Activated naive CD4-positive, alpha-beta T cell treated with anti-CD3 and anti-CD28 coated beads for 36 hours (primary cell): Measurements from ENCODE around the gene DAP. TPM values are rescaled to one million over a fixed set of nuclear protein-coding genes. Genes with fewer than 3 reads are reported as not detected.

Source experiments
- CTCF ChIA-PET: fragments of 350-600 bp; sonication (Branson Sonifier 250); formaldehyde crosslinking; loops from one replicate; lab custom pipeline; 2021; ENCODE audit warnings: antibody characterized with exemption; lab: Charles Lee
- DNase-seq: peaks from one replicate; pipeline ENCODE4 v3.0.0-alpha.2; 2020
- H3K27ac Mint-ChIP-seq: one replicate; pipeline ENCODE4 v1.8.0; 2021; ENCODE audit warnings: mild to moderate bottlenecking, mixed read lengths
- H3K27me3 Mint-ChIP-seq: one replicate; pipeline ENCODE4 v1.8.0; 2021; ENCODE audit warnings: low read depth, mixed read lengths
- H3K36me3 Mint-ChIP-seq: one replicate; pipeline ENCODE4 v1.8.0; 2021; ENCODE audit warnings: low read depth, mixed read lengths
- H3K4me1 Mint-ChIP-seq: one replicate; pipeline ENCODE4 v1.8.0; 2021; ENCODE audit warnings: low read depth, mixed read lengths
- H3K4me3 Mint-ChIP-seq: one replicate; pipeline ENCODE4 v1.8.0; 2021; ENCODE audit warnings: mild to moderate bottlenecking, moderate library complexity, mixed read lengths
- H3K9me3 Mint-ChIP-seq: one replicate; pipeline ENCODE4 v1.8.0; 2021; ENCODE audit warnings: mixed read lengths
- intact Hi-C: fragments of 100-400 bp; cut with micrococcal nuclease; formaldehyde crosslinking; loops from one replicate; pipeline ENCODE4 v1.15.1; 2023
- total RNA-seq, 2 experiments: library from RNA; stranded (reverse); gene quantifications; one replicate each; pipeline ENCODE4 v1.2.3, GENCODE V29; 2021

Gene DAP
- total RNA-seq, 2 experiments from 2014 or later: 29.5 to 29.7 TPM

DNA sequence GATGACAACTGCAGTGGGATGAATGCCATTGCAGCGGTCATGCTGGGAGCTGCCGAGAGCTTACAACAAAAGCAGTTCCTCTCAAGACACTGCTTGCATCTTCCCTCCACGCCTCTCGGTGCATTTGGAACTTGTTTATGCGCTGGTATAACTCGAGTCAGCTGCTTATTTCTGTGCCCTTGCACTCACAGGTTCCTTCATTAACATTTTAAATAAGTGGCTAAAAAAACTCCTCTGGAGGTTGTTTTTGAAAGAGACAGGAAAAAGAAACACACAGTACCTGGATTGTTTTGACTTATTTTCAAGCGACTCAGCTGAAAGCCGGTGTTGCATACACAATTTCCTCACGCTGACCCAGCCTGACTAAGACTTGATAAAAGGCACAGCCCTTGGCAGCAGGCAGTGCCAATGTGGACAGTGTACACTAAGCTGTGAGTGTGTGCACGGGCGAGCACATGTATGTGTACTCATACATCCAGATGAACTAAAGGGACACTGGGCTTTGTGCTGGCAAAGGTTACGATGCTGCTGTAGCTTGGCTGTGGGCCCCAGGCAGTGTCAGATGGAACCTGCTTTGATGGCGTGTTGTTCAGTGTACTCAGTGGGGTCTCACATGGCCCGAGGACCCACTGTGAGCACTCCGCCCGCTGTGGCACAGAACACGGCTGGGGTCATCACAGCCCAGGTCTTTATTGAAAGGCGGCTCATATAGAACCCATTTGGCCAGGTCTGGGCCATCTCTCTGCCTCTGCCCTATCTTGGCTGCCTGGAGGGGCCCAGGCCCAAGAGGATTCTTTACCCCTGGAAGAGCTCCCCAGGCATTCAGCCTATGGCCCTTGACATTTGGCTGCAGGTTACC, 104.8 kb downstream of the DAP start:
- Mint-ChIP-seq H3K4me1 (no peaks in the 10 kb centered on the region), H3K27ac (no peak overlapping the region), H3K4me3 (no peak overlapping the region), H3K36me3 (no peaks in the 10 kb centered on the region), H3K9me3 (no peaks in the 10 kb centered on the region), H3K27me3 (no peaks in the 10 kb centered on the region)
- no peak for DNase-seq
- CTCF ChIA-PET: no interaction called here
- intact Hi-C loops: no loop called here

DNA sequence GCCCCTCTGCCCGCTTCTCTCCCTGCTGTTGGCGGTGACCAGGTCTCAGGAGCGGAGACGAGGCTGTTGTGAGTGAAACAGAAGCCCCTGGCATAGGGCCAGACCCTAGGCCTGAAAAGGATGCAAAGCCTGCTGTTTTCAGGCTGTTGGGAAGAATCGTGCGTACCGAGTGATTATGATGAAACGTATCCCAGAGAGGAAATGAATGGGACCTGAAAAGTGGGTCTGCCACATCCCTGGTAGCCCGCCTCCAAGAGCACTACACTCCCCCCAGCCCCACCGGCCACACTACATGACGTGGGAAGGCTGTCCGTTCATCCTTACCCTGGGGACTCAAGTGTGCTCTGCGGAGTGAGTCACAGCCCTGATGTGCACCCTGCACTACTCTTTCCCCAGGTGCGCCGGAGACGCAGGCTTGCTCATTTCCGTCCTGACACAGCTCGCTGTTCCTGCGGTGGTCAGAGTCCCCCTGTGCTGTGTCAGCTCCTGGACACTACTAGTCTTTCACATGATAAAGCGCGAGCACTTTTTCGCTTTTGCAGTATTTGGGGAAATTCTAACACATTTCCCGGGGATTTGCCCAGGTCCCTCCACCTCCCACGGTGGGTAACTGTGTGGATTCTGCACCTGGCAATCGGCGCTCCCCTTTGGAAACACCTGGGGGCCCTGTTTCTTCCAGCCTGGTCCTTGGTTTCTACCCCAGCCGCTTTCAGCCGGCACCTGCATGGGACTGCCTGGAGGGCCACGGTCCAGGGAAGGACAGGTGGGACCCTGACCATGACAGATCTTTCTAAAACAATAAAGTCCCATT, 105.7 kb downstream of the DAP start:
- no peaks in the 10 kb centered on the region for H3K27me3 Mint-ChIP-seq
- H3K36me3 Mint-ChIP-seq: no peaks in the 10 kb centered on the region
- H3K9me3 Mint-ChIP-seq: no peaks in the 10 kb centered on the region
- intact Hi-C loops: no loop called here
- no peak for DNase-seq
- no peak overlapping the region for H3K4me3 Mint-ChIP-seq
- no peaks in the 10 kb centered on the region for H3K4me1 Mint-ChIP-seq
- CTCF ChIA-PET: no interaction called here
- no peak overlapping the region for H3K27ac Mint-ChIP-seq

DNA sequence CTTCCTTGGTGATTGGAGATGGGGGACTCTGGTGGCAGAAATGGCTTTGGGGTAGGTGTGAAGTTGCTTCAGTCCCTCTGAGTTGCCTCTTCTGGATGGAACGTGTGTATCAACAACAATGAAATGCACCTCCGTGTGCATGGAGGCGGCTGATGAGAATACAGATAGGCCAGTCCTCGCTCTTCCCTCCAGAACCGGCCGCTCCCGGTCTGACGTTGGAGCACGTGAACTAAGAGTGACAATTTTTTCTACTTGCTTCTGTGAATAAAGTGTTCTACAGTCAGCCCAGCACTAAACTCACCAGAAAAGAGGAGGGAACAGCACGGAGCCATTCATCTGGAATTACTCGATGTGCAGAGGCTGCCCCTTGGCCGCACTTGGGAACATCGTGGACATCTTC, 106.5 kb downstream of the DAP start:
- Mint-ChIP-seq H3K27ac (no peak overlapping the region), H3K27me3 (no peaks in the 10 kb centered on the region), H3K4me1 (no peaks in the 10 kb centered on the region), H3K4me3 (no peak overlapping the region), H3K9me3 (no peaks in the 10 kb centered on the region), H3K36me3 (no peaks in the 10 kb centered on the region)
- intact Hi-C loops: no loop called here
- no peak for DNase-seq
- CTCF ChIA-PET: no interaction called here

DNA sequence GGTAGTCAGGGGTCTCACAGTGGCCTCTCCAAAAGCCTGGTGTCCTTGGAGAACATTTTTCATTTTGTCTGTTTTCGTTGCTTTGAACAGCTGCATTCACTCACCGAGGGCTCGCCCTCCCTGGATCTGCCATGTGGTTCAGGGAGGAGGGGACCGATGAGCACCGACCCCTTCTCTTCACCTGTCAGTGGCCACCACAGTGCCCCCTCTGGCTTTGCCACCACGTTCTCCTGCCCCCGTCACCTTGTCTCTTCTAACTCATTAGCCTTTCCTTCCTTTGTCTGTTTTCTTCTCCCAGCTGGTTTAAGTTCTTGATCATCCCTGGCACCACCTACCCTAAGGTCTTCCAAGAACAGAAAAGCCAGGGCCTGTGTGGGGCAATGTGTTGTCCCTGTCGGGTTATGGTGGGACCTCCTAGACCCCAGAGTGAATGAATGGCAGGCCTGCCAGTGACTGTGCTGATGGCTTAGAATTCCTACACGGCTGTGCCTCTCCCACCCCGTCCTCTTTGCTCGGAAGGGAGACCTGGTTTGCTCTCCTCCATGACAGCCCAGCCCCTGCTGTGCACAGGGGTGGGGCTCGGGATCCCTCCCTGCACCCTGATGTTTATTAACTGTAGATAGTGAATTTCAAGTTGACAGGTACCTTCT, 107.2 kb downstream of the DAP start:
- Mint-ChIP-seq H3K36me3 (no peaks in the 10 kb centered on the region), H3K4me1 (no peaks in the 10 kb centered on the region), H3K9me3 (no peaks in the 10 kb centered on the region), H3K4me3 (no peak overlapping the region), H3K27ac (no peak overlapping the region), H3K27me3 (no peaks in the 10 kb centered on the region)
- no peak for DNase-seq
- intact Hi-C loops: no loop called here
- CTCF ChIA-PET: no interaction called here

DNA sequence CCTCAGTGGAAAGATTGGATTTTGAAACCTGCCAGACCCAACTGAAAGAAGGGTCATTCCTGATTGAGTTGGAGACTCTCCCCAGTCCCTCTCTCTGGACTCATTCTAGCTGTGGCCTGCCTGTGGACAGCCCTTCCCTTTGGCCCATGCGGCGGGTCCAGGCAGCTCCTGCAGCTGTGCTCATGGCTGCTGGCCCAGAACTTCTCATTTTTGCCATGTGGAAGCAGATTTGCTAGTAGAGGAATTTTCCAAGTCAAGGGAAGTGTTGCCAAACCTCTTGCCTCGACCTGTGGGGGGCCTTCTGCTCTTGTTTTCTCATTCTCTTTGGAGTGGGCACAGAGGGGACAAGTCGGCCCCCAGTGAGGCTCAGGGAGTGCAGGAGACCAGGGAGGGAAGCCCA, 108.0 kb downstream of the DAP start:
- no peak for DNase-seq
- Mint-ChIP-seq H3K27ac (no peak overlapping the region), H3K36me3 (peaks cover 1% of the 10 kb centered on the region), H3K4me1 (no peaks in the 10 kb centered on the region), H3K27me3 (no peaks in the 10 kb centered on the region), H3K9me3 (no peaks in the 10 kb centered on the region), H3K4me3 (no peak overlapping the region)
- CTCF ChIA-PET: no interaction called here
- intact Hi-C loops: no loop called here

DNA sequence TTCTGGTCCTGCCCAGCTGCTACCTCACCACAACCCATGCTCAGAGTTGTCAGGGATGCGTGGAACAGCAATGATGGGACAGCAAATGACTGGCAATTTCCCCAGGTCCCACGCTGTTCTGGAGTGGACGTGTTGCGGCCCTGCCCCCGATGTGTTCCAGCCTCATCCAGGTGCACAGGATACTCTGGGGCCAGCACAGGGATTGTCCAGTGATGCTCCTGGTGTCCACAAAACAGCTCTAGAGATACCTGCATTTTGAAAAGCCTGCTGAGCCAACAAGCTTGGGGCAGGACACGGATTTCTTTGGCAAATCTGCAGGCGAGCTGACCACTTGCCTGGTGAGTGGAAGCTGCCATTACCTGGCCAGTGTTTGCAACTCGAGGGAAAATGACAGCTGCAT, 108.4 kb downstream of the DAP start:
- CTCF ChIA-PET: no interaction called here
- Mint-ChIP-seq H3K27ac (no peak overlapping the region), H3K36me3 (peaks cover 1% of the 10 kb centered on the region), H3K4me3 (no peak overlapping the region), H3K9me3 (no peaks in the 10 kb centered on the region), H3K4me1 (no peaks in the 10 kb centered on the region), H3K27me3 (no peaks in the 10 kb centered on the region)
- intact Hi-C loops: no loop called here
- no peak for DNase-seq

DNA sequence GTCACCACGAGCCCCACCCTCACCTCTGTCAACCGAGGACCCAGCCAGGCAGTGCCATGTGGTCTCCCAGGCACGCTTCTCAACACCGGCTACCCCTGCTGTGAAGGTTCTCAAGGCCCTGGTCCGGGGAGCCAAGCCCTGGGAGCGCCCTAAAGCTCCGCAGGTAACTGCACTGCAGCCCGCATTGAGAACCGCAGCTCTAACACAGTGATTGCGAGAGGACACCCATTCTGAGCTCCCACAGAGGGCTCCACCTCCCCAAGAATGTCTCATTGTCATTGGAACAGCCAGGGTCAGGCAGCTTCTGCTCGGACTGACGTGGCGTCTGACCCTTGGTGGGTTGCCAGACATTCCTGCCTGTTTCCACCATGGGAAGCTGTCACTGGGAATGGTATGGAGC, 108.9 kb downstream of the DAP start:
- no peak for DNase-seq
- intact Hi-C loops: no loop called here
- no peak overlapping the region for H3K4me3 Mint-ChIP-seq
- CTCF ChIA-PET: no interaction called here
- H3K9me3 Mint-ChIP-seq: no peaks in the 10 kb centered on the region
- H3K27ac Mint-ChIP-seq: no peak overlapping the region
- H3K4me1 Mint-ChIP-seq: no peaks in the 10 kb centered on the region
- no peaks in the 10 kb centered on the region for H3K27me3 Mint-ChIP-seq
- H3K36me3 Mint-ChIP-seq: peaks cover 1% of the 10 kb centered on the region

DNA sequence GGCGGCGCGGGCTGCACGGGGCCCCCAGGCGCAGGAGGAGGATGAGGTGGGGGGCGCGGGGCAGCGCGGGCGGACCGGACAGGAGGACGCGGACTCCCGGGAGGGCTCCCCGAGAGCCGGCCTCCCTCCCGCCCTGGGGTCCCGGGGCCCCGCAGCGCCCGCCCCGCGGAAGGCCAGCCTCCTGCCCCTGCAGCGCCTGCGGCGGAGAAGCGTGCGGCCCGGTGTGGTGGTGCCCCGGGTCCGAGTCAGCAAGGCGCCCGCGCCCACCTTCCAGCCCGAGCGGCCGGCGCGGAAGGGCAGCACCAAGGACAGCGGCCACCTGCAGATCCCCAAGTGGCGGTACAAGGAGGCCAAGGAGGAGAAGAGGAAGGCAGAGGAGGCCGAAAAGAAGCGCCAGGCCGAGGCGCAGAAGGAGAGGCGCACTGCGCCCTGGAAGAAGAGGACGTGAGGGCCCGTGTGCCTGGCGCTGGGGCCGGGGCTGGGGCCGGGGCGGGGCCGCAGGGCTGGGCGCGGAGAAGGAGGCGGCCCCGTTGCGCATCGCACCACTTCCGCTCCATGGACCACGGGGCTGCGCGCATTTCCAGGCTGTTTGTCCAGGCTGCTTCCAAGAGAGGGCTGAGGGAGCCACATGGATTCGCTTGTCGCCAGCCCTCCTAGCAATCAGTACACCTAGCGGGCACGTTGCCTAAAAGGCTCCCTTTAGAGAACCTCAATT, 111.2 kb downstream of the DAP start:
- Mint-ChIP-seq H3K4me1 (peaks cover 6% of the 10 kb centered on the region), H3K4me3 (no peak overlapping the region), H3K9me3 (no peaks in the 10 kb centered on the region), H3K27ac (no peak overlapping the region), H3K27me3 (no peaks in the 10 kb centered on the region), H3K36me3 (peaks cover 1% of the 10 kb centered on the region)
- no peak for DNase-seq
- intact Hi-C loops: no loop called here
- CTCF ChIA-PET: no interaction called here

DNA sequence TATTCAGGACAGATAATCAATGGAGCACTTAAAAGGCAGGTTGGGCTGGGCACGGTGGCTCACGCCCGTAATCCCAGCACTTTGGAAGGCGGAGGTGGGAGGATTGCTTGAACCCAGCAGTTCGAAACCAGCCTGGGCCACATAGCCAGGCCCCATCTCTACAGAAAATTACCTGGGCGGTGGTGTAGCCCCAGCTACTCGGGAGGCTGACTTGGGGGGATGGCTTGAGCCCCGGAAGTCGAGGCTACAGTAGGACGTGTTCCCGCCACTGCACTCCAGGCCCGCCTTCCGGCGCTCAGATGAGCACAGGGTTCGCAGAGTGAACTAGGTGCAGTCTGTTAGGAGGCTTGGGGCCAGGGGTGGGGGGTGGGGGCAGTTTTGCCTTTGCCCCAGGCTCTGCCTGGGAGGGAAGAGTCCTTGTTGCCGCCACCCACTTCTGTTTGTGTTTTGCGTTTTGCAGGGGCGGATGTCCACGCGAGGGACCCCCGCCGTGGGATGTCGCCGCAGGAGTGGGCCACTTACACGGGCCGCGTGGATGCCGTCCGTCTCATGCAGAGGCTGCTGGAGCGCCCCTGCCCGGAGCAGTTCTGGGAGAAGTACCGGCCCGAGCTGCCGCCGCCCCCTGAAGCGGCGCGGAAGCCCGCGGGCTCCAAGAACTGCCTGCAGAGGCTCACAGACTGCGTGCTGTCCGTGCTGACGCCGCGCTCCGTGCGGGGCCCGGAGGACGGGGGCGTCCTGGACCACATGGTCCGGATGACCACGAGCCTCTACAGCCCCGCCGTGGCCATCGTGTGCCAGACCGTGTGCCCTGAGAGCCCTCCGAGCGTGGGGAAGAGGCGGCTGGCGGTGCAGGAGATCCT, 112.0 kb downstream of the DAP start:
- Mint-ChIP-seq H3K9me3 (no peaks in the 10 kb centered on the region), H3K4me3 (no peak overlapping the region), H3K27me3 (peaks cover 7% of the 10 kb centered on the region), H3K36me3 (peaks cover 1% of the 10 kb centered on the region), H3K27ac (no peak overlapping the region), H3K4me1 (peaks cover 12% of the 10 kb centered on the region)
- CTCF ChIA-PET: no interaction called here
- no peak for DNase-seq
- intact Hi-C loops: no loop called here

DNA sequence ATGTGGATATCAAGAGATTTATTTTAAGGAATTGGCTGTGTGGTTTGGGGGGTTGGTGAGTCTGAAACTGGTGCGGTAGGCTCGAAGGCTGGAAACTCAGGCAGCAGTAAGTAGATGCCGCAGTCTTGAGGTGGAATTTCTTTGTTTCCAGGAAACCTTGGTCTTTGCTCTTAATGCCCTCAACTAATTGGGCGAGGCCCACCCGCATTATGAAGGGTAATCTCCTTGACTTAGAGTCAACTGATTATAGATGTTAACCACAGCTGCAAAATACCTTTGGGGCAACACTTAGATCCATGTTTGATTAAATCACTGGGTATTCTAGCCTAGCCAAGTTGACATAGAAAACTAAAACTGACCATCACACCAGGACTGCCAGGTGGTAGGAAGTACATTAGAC, 113.4 kb downstream of the DAP start:
- DNase-seq: no peak
- Mint-ChIP-seq H3K27me3 (peaks cover 11% of the 10 kb centered on the region), H3K36me3 (peaks cover 1% of the 10 kb centered on the region), H3K4me3 (no peak overlapping the region), H3K4me1 (peaks cover 12% of the 10 kb centered on the region), H3K27ac (no peak overlapping the region), H3K9me3 (no peaks in the 10 kb centered on the region)
- intact Hi-C loops: no loop called here
- CTCF ChIA-PET: no interaction called here

DNA sequence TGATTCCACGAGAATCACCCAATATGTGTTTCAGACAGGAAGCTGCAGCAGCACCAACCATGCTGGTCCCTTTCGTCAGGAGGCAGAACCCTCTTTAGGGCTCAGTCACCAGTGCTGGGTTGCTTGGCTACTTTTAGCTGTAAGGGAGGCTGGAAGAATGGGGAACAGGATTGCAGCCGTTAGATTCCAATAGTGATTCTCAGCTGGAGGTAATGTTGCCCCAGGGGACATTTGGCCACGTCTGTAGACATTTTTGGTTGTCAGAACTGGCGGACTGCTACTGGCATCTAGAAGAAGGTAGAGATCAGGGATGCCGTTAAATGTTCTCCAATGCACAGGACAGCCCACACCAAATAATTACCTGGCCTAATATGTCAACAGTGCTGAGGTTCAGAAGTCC, 115.4 kb downstream of the DAP start:
- Mint-ChIP-seq H3K4me1 (peaks cover 12% of the 10 kb centered on the region), H3K27ac (no peak overlapping the region), H3K4me3 (no peak overlapping the region), H3K9me3 (no peaks in the 10 kb centered on the region), H3K27me3 (peaks cover 11% of the 10 kb centered on the region), H3K36me3 (peaks cover 1% of the 10 kb centered on the region)
- intact Hi-C loops: no loop called here
- CTCF ChIA-PET: no interaction called here
- DNase-seq: no peak
